Breast epithelium (tissue), 4 donors: Measurements from ENCODE around the gene VKORC1. TPM values are rescaled to one million over a fixed set of nuclear protein-coding genes. Genes with fewer than 3 reads are reported as not detected.

Source experiments
- DNase-seq, 2 donors: peaks; one replicate each; pipeline ENCODE4 v3.0.0-alpha.2; 2019; ENCODE audit warnings: low spot score in 2 of 2
- H3K27ac ChIP-seq, 2 donors: fragments of 200-600 bp; sonication (generic) in 1 of 2; one replicate each; pipeline ENCODE4 v1.5.1; 2016 to 2019; ENCODE audit warnings: mild to moderate bottlenecking in 1 of 2
- H3K27me3 ChIP-seq, 2 donors: fragments of 200-600 bp; sonication (generic) in 1 of 2; one replicate each; pipeline versions ENCODE4 v1.5.1 to v1.6.0; 2017 to 2019; ENCODE audit warnings: control low read depth in 1 of 2, mild to moderate bottlenecking in 1 of 2
- H3K36me3 ChIP-seq: fragments of 200-600 bp; one replicate; pipeline ENCODE4 v1.5.1; 2019
- H3K4me1 ChIP-seq, 2 donors: fragments of 200-600 bp; sonication (generic); one replicate each; pipeline ENCODE4 v1.5.1; 2016 to 2019; ENCODE audit warnings: control low read depth in 1 of 2
- H3K4me3 ChIP-seq, 3 donors: fragments of 200-600 bp; sonication (generic); 1 replicate in 2 of 3; 2 replicates in 1 of 3; pipeline ENCODE4 v1.5.1; 2016 to 2019; ENCODE audit warnings: mild to moderate bottlenecking in 3 of 3, moderate library complexity in 2 of 3
- H3K9me3 ChIP-seq, 2 donors: fragments of 200-600 bp; sonication (generic) in 1 of 2; one replicate each; pipeline ENCODE4 v1.5.1; 2016 to 2019; ENCODE audit warnings: control low read depth in 1 of 2
- CTCF ChIP-seq, 3 donors: fragments of 450-650 bp; IDR thresholded peaks; one replicate each; pipeline ENCODE4 v1.5.1; 2016 to 2017; ENCODE audit warnings: antibody characterized with exemption in 3 of 3, mild to moderate bottlenecking in 3 of 3, moderate library complexity in 3 of 3
- POLR2A ChIP-seq: fragments of 450-650 bp; IDR thresholded peaks from one replicate; pipeline ENCODE4 v1.6.1; 2016; ENCODE audit warnings: antibody characterized with exemption, mild to moderate bottlenecking, moderate library complexity
- POLR2AphosphoS5 ChIP-seq, 3 donors: sonication (generic); formaldehyde crosslinking; IDR thresholded peaks; one replicate each; pipeline ENCODE4 v1.6.1; 2017; ENCODE audit warnings: antibody characterized with exemption in 3 of 3
- intact Hi-C: fragments of 100-400 bp; cut with DNase I; formaldehyde crosslinking; loops from one replicate; pipeline ENCODE4 v1.15.1; 2023; ENCODE audit warnings: low total_unique reads
- total RNA-seq, 3 donors: library from RNA; depleted of rRNA; stranded (reverse); fragments of >200 nt; gene quantifications; one replicate each; pipeline ENCODE4 v1.1.0, GENCODE V29; 2016

Gene VKORC1
- total RNA-seq, 3 donors from 2014 or later = 82.6 to 143 (median 86.3) TPM

- Histone ChIP-seq H3K27me3 (no peaks in the 10 kb centered on the region), H3K27ac (peak overlapping the region in 1 of 2 donors; percentile 34), H3K9me3 (no peaks in the 10 kb centered on the region), H3K4me1 (no peaks in the 10 kb centered on the region), H3K36me3 (no peaks in the 10 kb centered on the region), H3K4me3 (no peak overlapping the region)
- no peak for TF ChIP-seq CTCF (IDR thresholded peaks at IDR 0.05)
- intact Hi-C loops = no loop called here
- DNase-seq = no peak
Observed at GRCh38 chr16:31052114-31052513, 42.5 kb downstream of the VKORC1 start.

- no peak overlapping the region for H3K27ac ChIP-seq
- H3K27me3 ChIP-seq = no peaks in the 10 kb centered on the region
- no peak overlapping the region for H3K4me3 ChIP-seq
- no peak for DNase-seq
- intact Hi-C loops = no loop called here
- no peak for TF ChIP-seq CTCF (IDR thresholded peaks at IDR 0.05)
- no peak for TF ChIP-seq POLR2A
- TF ChIP-seq POLR2AphosphoS5 (IDR thresholded peaks at IDR 0.05) = no peak
- H3K4me1 ChIP-seq = no peaks in the 10 kb centered on the region
- no peaks in the 10 kb centered on the region for H3K36me3 ChIP-seq
- no peaks in the 10 kb centered on the region for H3K9me3 ChIP-seq
Observed at GRCh38 chr16:31050280-31051030, 44.1 kb downstream of the VKORC1 start.

GRCh38 chr16:31043898-31044481, 50.6 kb downstream of the VKORC1 start:
- Histone ChIP-seq H3K4me1 (no peaks in the 10 kb centered on the region), H3K27ac (no peak overlapping the region), H3K9me3 (no peaks in the 10 kb centered on the region), H3K36me3 (peaks cover 5% of the 10 kb centered on the region), H3K27me3 (no peaks in the 10 kb centered on the region), H3K4me3 (no peak overlapping the region)
- intact Hi-C loops = no loop called here
- no peak for TF ChIP-seq POLR2A
- no peak for TF ChIP-seq CTCF (IDR thresholded peaks at IDR 0.05)
- no peak for TF ChIP-seq POLR2AphosphoS5 (IDR thresholded peaks at IDR 0.05)
- no peak for DNase-seq

GRCh38 chr16:31043352-31043751, 51.2 kb downstream of the VKORC1 start:
- TF ChIP-seq POLR2A (no peak), POLR2AphosphoS5 (IDR thresholded peaks at IDR 0.05) (no peak), CTCF (IDR thresholded peaks at IDR 0.05) (no peak)
- DNase-seq = no peak
- Histone ChIP-seq H3K27me3 (no peaks in the 10 kb centered on the region), H3K27ac (no peak overlapping the region), H3K4me1 (no peaks in the 10 kb centered on the region), H3K36me3 (peaks cover 5% of the 10 kb centered on the region), H3K9me3 (no peaks in the 10 kb centered on the region), H3K4me3 (no peak overlapping the region)
- intact Hi-C loops = no loop called here

- Histone ChIP-seq H3K27ac (no peak overlapping the region), H3K27me3 (no peaks in the 10 kb centered on the region), H3K36me3 (peaks cover 5% of the 10 kb centered on the region), H3K4me3 (no peak overlapping the region), H3K9me3 (no peaks in the 10 kb centered on the region), H3K4me1 (no peaks in the 10 kb centered on the region)
- intact Hi-C loops = no loop called here
- no peak for DNase-seq
- TF ChIP-seq POLR2AphosphoS5 (IDR thresholded peaks at IDR 0.05) (no peak), CTCF (IDR thresholded peaks at IDR 0.05) (no peak)
Observed at GRCh38 chr16:31042866-31043265, 51.7 kb downstream of the VKORC1 start.
